ENCODE data around the gene CYP19A1.

Gene CYP19A1

DNA sequence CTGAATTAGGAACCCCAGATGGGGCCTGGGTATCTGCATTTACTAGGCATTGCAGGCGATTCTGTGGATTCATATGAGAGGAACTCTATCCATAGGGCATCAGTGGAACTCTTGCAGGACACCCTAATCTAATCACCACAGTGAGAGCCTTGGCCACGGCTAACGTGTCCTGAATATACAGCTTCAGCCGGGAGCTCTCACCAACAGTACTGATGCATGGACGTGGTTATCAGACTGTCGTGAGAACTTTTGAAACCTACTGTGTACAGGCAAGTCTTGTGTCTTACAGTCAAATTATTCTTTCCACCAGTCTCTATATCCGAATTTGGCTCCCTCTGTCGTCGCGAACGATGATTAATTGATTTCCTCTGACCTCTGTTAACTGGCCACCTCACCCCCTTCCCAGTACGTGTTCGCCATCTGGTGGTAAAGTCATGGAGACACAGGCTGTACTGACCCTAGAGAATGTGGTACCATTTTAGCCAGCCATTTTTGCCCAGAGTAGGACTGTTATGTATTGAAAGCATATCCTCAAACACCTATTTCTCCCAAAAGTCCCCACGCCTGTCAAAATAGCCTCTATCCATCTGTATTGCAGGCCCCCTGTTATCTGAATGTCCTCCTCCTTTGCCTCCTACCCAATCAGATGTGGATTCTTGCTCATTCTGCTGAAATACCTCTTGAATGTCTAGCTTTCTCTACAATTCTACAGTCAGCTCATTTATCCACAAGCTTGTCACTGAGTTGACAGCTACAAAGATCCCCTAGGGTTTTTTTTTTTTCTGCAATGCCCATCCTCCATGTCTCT is 42.8 kb upstream of the CYP19A1 start:
- peak; percentile 83 for DNase-seq (ENCODE audit: low read depth)
- H3K4me3 ChIP-seq (ENCODE audit: low read depth, low read length), result no peak overlapping the region
- TF ChIP-seq, protein P1, sequence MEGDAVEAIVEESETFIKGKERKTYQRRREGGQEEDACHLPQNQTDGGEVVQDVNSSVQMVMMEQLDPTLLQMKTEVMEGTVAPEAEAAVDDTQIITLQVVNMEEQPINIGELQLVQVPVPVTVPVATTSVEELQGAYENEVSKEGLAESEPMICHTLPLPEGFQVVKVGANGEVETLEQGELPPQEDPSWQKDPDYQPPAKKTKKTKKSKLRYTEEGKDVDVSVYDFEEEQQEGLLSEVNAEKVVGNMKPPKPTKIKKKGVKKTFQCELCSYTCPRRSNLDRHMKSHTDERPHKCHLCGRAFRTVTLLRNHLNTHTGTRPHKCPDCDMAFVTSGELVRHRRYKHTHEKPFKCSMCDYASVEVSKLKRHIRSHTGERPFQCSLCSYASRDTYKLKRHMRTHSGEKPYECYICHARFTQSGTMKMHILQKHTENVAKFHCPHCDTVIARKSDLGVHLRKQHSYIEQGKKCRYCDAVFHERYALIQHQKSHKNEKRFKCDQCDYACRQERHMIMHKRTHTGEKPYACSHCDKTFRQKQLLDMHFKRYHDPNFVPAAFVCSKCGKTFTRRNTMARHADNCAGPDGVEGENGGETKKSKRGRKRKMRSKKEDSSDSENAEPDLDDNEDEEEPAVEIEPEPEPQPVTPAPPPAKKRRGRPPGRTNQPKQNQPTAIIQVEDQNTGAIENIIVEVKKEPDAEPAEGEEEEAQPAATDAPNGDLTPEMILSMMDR (IDR thresholded peaks at IDR 0.05; ENCODE audit: insufficient read depth, low read depth, low read length, missing control alignments), result peak; percentile 86

DNA sequence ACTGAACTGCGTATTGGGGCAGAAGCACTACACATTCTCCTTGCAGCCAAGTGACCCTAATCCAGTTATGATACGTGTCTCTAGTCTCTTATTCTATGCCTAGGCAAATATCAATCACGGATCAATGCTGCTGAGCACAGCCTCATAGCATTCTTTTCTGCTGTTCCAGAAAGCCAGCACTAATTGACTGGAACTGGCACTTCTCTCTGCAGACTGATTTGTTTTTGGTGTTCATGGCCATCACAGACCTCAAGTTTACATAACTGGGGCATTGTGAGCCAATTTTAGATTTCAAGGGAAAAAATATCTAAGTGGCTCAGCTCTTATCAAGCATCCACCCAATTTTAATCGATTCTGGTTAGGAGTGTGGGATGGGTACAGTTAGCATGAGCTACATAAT is 41.0 kb upstream of the CYP19A1 start:
- DNase-seq (ENCODE audit: low read depth), result no peak
- TF ChIP-seq, protein P1 (IDR thresholded peaks at IDR 0.05; ENCODE audit: insufficient read depth, low read depth, low read length, missing control alignments), result no peak
- no peak overlapping the region for H3K4me3 ChIP-seq (ENCODE audit: low read depth, low read length)

DNA sequence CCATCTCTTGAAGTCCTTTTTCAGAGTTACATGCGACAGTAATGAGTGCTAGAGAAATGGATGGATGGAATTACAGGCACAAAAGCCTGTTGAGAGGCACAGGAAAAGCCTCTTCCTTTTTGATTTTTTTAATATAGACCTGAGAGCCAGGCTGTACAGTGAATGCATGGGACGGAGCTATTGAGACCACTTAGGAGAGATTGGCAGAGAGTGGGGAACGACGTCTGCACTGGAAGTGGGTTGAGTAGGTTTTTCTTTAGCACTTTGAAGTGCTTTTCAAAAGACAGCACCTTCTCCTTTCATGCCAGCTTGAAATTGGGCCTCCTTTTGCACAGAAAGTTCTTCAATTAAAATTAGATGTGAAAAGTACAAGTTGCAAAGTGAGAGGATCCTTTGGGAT is 40.0 kb upstream of the CYP19A1 start:
- DNase-seq (ENCODE audit: low read depth), result no peak
- H3K4me3 ChIP-seq (ENCODE audit: low read depth, low read length), result no peak overlapping the region
- TF ChIP-seq, protein P1 (IDR thresholded peaks at IDR 0.05; ENCODE audit: insufficient read depth, low read depth, low read length, missing control alignments), result no peak

DNA sequence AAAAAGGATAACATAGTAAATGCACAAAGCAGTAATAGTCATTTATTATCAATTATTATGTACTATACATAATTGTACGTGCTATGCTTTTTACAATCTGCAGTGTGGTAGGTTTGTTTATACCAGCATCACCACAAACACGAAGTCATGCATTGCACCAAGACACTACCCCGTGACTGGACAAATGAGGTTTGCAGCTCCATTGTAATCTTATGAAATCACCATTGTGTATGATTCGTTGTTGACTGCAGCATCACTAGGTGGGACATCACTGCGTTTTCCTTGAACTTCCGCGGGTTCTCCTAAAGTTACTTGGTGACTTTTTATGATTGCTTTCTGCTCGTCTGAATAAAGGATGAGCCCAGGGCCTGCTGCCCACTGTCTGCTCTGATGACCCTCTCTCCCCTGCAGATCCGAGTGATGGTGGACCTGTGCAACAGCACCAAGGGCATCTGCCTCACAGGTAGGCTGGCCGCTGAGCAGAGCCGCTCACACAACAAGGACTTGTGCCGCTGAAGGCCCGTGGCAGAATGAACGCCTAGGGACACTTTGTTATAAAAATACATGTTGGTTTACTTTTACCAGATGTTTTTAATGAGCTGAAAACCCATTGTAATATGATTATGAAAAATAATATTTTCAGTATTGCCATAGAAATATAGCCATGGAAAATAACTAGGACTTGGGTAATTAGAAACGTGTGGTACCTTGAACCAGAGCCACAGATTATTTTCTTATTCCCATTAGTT is 38.8 kb upstream of the CYP19A1 start:
- TF ChIP-seq, protein P1 (IDR thresholded peaks at IDR 0.05; ENCODE audit: insufficient read depth, low read depth, low read length, missing control alignments), result no peak
- H3K4me3 ChIP-seq (ENCODE audit: low read depth, low read length), result no peak overlapping the region
- DNase-seq (ENCODE audit: low read depth), result no peak

DNA sequence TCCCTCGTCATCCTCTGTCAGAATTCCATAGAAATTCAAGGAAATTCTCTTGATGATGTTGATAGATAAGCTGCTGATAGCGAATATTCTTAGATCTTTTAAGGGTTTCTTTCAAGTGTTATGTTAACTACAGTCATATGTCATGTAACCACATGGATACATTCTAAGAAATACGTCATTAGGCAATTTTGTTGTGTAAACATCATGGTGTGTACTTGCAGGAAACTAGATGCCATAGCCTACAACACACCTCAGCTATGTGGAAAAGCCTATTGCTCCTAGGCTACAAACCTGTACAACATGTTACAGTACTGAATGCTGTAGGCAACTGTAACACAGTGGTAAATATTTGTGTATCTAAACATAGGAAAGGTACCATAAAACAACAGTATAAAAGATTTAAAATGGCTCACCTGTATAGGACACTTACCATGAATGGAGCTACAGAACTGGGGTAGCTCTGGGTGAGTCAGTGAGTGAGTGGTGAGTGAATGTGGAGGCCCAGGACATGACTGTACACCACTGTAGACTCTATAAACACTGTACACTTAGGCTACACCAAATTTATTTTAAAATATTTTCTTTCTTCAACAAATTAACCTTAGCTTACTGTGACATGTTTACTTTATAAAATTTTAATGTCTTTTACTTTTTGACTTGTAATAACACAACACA is 37.7 kb upstream of the CYP19A1 start:
- TF ChIP-seq, protein P1 (IDR thresholded peaks at IDR 0.05; ENCODE audit: insufficient read depth, low read depth, low read length, missing control alignments), result no peak
- no peak overlapping the region for H3K4me3 ChIP-seq (ENCODE audit: low read depth, low read length)
- DNase-seq (ENCODE audit: low read depth), result no peak

DNA sequence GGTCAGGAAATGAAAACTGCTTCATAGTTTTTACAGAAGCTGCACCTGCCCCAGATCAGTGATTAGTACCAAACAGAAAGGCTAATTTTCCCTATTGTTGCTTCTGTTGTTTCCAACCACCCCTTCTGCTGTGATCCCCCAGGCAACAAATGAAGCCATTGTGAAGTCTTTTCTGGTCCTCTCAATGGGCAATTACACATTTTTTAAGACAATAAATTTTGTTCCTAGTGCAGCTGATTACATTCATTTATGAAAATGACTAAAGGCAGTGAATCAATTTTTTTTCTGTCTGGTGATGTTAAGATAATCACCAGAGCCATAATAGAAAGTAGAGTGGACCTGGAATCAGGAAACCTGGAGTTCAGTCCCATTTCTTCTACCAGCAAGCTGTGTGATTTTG is 35.7 kb upstream of the CYP19A1 start:
- H3K4me3 ChIP-seq (ENCODE audit: low read depth, low read length), result no peak overlapping the region
- no peak for DNase-seq (ENCODE audit: low read depth)
- TF ChIP-seq, protein P1 (IDR thresholded peaks at IDR 0.05; ENCODE audit: insufficient read depth, low read depth, low read length, missing control alignments), result no peak
